ENCODE measurements around the gene PLA2G4D.
A peak's percentile ranks its signal among the peaks of the same experiment; 100 is the strongest.

The PLA2G4D gene, protein sequence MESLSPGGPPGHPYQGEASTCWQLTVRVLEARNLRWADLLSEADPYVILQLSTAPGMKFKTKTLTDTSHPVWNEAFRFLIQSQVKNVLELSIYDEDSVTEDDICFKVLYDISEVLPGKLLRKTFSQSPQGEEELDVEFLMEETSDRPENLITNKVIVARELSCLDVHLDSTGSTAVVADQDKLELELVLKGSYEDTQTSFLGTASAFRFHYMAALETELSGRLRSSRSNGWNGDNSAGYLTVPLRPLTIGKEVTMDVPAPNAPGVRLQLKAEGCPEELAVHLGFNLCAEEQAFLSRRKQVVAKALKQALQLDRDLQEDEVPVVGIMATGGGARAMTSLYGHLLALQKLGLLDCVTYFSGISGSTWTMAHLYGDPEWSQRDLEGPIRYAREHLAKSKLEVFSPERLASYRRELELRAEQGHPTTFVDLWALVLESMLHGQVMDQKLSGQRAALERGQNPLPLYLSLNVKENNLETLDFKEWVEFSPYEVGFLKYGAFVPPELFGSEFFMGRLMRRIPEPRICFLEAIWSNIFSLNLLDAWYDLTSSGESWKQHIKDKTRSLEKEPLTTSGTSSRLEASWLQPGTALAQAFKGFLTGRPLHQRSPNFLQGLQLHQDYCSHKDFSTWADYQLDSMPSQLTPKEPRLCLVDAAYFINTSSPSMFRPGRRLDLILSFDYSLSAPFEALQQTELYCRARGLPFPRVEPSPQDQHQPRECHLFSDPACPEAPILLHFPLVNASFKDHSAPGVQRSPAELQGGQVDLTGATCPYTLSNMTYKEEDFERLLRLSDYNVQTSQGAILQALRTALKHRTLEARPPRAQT

GRCh38 chr15:42094512-42094963 lies at the start of gene PLA2G4D:
Gene PLA2G4D (minus strand): TSS chr15:42094562. CDS start chr15:42094459, 103 bp downstream.
- peak; percentile 93 for DNase-seq

DNA sequence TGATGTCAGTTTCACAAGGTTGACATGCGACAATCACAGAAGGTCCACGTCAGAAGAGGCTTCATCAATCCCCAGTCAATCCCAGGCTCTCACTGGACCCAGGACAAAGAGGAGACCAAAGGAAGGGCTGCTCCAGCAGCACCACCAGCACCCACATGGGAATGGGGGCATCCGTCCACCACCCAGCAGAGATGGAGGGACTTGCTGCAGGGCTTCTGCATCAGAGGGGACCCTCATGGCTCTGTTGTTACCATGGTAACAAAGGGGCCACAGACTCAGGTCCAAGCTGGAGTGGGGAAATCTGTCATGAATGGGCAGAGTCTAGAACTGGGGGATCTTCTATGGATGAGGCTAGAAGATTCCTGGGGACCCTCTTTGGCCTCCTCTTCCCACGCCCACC lies 49.0 kb upstream of the PLA2G4D start:
- no peak for DNase-seq

DNA sequence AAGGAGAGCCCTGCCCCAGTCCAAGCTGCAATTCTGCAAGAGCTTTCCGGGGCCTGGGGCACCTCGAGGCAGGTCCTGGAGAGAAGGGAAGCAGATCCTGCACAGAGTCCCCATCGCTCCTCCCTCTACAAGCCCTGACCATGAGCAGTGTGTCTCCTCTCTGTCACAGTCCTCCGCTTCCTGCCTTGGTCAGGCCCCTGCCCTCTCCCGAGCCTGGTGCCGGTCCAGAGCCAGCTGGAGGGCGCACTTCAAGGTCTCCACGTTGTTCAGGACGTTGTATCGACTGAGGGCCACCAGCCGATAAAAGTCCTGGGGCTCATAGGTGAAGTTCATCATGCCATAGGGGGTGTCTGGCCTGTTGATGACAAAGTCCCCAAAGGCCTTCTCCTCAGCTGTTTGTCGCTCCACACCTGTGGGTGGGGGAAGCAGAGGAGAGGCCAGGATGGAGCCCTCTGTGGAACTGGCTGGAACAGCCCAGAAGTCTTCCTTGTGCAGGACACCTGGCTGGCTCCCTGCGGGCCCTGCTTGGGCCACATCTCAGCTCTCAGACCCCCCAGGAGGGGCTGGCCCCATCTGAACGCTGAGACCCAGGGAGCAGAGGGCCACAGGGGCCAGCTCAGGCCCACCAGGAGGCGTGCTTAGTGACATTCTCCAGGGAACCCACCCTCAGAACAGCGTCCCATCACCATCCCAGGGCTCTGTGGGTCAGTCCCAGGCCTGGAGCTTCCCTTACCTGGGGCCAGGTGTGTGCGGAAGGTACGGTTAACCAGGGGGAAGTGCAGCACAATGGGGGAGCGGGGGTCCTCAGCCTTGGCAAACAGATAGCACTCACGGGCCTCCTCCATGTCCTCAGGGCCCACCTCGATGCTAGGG lies 47.7 kb upstream of the PLA2G4D start:
- no peak for DNase-seq

DNA sequence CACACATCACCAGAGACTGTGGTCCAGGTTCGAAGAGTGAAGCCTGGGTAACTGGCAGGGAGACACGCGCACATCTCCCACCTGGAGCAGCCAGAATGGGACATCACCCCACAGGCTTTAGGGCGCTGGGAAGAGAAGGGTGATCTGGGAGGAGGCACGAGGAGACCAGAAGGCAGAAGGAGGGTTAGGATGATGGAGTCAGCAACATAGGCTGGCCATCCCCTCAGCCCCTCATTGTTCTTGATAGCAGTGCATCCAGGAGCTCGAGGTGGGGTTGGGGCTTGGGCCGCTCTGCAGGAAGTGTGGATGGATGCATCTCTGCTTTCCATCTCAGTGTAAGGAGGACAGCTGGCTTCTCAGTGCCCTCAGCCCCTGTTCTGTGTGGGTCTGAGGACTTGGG lies 46.9 kb upstream of the PLA2G4D start:
- no peak for DNase-seq

DNA sequence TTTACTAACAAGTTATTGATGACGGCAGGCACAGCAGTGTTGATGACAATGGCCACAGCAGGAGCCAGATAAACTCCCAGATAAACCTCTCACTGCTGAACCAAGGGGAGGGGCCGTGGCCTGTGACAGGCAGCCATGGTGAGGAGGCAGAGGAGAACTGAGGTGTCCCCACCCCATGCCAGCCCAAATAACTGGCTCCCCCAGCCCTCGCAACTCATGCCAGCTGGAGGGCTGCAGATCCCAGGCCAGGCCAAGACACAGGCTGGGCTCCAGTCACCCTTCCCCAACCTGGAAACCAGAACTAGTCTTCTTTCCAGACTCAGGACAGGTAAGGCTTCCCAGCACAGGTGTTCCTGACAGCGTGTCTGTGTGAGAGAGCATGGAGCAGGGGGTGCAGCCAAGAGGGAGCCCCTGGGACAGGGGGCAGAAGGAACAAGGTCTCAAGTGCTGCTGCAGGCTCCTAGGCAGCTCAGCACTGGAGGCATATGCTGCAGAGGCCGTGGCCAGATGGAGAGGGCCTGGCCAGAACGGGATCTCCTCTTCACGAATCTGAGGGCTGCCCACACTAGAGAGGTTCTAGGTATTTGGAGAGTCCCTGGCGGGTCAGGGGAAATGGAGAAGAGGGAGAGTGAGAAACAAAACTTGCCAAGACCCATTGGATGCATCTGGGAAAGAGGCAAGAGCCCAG lies 46.2 kb upstream of the PLA2G4D start:
- DNase-seq = no peak

GRCh38 chr15:42139596-42139995 lies 45.2 kb upstream of the PLA2G4D start:
- no peak for DNase-seq

DNA sequence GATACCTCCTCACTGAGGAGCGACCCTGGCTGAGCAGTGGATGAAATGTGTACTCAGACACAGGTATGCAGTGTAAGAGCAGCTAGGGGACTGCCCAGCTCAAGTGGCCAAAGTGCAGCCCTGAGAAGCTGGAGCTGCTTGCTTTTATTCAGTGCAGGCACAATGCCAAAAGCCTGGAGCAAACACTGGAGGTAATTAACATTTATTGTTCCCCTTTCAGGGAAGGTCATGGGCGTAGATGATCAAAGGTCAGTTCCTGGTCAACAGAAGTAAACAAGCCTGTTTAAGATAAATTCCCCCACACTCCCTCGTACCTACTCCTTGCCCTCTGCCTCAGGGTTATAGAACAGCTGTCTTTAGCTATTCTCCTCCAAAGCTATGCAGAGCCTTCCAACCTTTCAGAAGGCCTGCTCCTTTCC lies 44.6 kb upstream of the PLA2G4D start:
- DNase-seq = no peak

GRCh38 chr15:42138411-42138810 lies 44.0 kb upstream of the PLA2G4D start:
- no peak for DNase-seq

DNA sequence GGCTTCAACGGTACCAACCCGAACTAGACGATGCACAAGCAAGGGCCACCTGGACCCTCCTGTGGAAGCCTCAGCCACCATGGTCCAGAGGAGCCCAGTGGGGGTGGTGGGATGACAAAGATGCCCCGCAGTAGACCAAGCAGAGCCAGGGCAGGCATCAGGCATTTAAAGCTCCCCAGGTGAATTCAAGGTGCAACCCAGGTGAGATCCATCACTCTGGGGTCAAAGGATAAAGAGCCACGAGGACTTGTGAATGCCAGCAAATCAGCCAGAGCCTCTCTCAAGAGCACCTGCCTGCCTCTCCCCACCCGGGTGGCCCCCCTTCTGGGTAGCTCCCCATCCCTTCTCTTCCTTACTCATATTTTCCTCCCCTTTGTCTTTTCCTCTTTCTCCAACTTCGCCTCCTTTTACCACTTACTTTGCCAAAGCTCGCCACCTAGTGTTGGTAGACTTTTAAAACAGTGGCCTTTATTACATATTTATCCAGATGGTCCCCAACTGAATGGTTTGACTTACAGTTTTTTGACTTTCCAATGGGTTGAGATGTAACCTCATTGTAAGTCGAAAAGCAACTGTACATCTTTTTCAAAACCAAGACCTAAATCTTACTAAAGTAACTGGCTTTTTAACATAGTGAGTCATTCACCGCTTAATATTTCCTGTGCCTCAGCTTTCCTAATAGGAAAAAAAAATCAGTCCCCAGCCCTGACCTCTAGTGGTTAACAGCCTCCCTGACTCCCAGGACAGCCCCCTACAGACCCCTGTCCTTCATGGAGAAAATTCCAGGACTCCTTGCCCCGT lies 43.3 kb upstream of the PLA2G4D start:
- peak; percentile 54 for DNase-seq

- DNase-seq = no peak
Measured at GRCh38 chr15:42136513-42136912, 42.2 kb upstream of the PLA2G4D start.

DNA sequence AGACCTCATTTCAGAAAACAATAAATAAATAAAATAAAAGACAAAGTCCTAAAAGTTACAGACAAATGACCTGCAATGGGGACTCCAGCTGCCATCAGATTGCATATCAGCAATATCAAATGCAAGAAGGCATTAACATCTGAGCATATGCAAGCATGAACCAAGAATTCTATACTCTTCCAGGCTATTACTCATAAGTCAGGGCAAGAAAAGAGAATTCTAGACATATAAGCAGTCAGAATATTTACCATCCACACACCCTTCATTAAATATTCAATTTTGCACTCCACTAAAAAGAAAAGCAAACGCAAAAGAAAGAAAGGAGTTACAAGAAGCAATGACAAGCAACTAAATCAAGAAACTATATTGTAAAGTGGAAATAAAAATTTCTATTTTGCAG lies 41.0 kb upstream of the PLA2G4D start:
- DNase-seq = no peak

GRCh38 chr15:42134617-42135245 lies 40.4 kb upstream of the PLA2G4D start:
- no peak for DNase-seq

DNA sequence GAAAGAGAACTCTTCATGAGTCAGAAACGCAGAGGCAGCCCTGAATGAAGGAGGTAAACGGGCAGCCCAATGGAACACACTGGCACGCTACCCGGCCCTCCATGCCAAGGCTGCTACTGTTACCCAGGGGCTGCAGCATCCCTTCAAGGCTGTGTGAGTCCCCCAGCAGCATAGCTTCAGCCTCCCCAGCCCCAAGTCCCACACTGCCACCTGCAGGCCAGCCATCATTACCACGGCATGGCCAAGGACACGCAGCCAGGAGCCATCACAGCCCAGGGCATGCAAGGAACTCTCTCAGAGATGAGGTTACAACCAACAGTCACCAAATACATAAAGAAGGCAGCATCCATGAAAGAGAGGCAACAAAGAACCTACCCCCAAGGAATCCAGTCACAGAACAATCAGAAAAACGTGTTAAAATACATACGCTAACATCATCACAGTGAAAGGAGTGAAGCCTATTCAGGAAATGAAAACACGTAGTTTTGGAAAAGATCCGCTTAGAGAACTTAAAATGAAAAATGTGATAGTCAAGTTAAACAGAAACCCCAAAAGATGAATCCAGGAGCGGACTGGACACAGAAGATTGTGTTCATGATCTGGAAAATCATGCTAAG lies 39.6 kb upstream of the PLA2G4D start:
- DNase-seq = peak; percentile 11

GRCh38 chr15:42133356-42133755 lies 39.0 kb upstream of the PLA2G4D start:
- no peak for DNase-seq

DNA sequence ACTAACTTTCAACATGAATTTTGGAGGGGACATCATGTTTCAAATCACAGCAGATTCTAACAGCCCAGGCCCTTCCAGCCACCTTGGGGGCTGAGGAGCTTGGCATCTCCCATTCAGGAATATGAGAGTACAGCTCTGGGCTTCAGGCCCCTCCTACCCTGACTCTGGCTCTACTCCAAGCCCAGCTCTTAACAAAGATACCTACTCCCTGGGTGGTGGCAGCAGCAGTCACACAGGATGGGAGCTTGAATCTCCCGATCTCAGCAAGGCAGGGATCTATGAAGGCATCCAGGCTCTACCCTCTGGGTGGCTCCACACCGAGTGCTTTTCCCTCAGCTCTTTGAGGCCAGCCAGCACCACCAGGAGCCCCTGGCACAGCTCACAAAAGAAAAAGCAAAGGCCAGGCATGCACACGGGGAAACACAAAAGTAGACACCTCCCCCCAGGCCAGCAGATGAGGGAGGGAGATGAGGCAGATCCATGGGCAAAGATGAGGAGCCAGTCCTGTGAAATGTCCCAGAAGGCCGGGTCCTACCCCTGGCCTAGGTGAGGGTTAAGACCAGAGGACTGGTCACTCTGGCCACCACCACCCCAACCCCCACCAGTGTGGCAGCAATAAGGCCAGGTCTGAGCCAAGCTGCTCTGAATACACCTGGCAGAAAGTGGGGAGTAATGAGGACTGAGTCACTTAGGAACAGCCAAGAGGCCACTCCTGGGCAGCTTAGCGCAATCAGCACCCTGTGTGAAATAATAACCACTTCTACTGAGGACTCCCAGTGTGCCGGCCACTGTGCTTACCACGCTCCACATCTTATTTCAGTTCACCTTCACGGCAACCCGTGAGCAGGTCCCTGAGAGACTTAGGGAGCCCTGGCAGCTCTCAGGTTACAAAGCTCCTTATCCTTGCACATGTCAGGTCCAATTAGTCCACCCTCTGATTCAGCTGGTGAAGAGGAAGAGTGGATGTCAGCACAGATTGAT lies 37.8 kb upstream of the PLA2G4D start:
- peak; percentile 28 for DNase-seq

- DNase-seq = no peak
Measured at GRCh38 chr15:42131006-42131405, 36.6 kb upstream of the PLA2G4D start.

- no peak for DNase-seq
Measured at GRCh38 chr15:42130246-42130986, 36.1 kb upstream of the PLA2G4D start.

DNA sequence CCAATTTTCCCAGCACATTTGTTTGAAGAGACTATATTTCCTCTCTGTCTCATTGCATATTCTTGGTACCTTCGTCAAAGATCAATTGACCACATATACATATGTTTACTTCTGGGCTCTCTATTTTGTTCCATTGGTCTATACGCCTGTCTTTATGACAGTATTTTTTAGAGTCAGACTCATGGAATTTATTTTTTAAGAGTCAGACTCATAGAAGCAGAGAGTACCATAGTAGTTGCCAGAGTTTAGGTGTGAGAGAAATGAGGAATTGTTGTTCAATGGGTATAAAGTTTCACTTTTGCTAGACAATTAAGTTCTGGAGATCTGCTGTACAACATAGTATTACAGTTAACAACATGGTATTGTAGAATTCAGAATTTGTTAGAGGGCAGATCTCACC lies 35.0 kb upstream of the PLA2G4D start:
- DNase-seq = no peak

DNA sequence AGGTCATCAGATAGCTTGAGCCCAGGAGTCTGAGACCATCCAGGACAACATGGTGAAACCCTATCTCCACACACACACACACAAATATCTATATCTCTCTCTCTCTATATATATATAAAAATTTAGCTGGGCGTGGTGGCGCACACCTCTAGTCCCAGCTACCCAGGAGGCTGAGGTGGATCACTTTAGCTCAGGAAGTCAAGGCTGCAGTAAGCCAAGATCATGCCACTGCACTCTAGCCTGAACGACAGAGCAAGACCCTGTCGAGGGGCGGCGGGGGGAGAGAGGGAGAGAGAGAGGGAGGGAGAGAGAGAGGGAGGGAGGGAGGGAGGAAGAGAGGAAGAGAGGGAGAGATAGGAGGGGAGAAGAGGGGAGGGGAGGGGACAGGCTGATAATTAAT lies 34.1 kb upstream of the PLA2G4D start:
- no peak for DNase-seq

Measured in NCI-H1105 (cell line).